ENCODE data around the gene GYS2.

Gene GYS2

GRCh38 chr12:21539797-21540196, 64.8 kb downstream of the GYS2 start:
- no peak for TF ChIP-seq Cebpa-rat (IDR thresholded peaks at IDR 0.05)
- Histone ChIP-seq H3K27ac (no peak overlapping the region), H3K4me2 (no peak overlapping the region), H3K9ac (no peak overlapping the region), H3K27me3 (no peaks in the 10 kb centered on the region), H4K20me1 (no peaks in the 10 kb centered on the region), H3K4me1 (peaks cover 11% of the 10 kb centered on the region), H3K36me3 (no peaks in the 10 kb centered on the region), H3K4me3 (no peak overlapping the region), H3K9me3 (no peaks in the 10 kb centered on the region)

GRCh38 chr12:21538061-21538653, 66.5 kb downstream of the GYS2 start:
- TF ChIP-seq Cebpa-rat (IDR thresholded peaks at IDR 0.05) = no peak

GRCh38 chr12:21529456-21529855, 75.2 kb downstream of the GYS2 start:
- no peaks in the 10 kb centered on the region for H3K36me3 ChIP-seq
- no peaks in the 10 kb centered on the region; the same call in 1 of the 2 replicates for H3K27me3 ChIP-seq
- H3K4me2 ChIP-seq = no peak overlapping the region
- H4K20me1 ChIP-seq = no peaks in the 10 kb centered on the region
- H3K9me3 ChIP-seq = peaks cover 4% of the 10 kb centered on the region; the same call in 1 of the 2 replicates
- no peak overlapping the region for H3K4me3 ChIP-seq
- TF ChIP-seq Cebpa-rat (IDR thresholded peaks at IDR 0.05) = no peak
- H3K4me1 ChIP-seq = peaks cover 41% of the 10 kb centered on the region
- H3K9ac ChIP-seq = no peak overlapping the region
- no peak overlapping the region for H3K27ac ChIP-seq

More at GRCh38 chr12:21538061-21538653, 66.5 kb downstream of the GYS2 start:
- H3K4me3 ChIP-seq = no peak overlapping the region
- no peaks in the 10 kb centered on the region for H3K27me3 ChIP-seq
- H3K4me1 ChIP-seq = peaks cover 10% of the 10 kb centered on the region
- no peaks in the 10 kb centered on the region for H4K20me1 ChIP-seq
- no peaks in the 10 kb centered on the region for H3K36me3 ChIP-seq
- no peak overlapping the region for H3K9ac ChIP-seq
- no peak overlapping the region for H3K4me2 ChIP-seq
- no peak overlapping the region for H3K27ac ChIP-seq
- H3K9me3 ChIP-seq = no peaks in the 10 kb centered on the region

DNA sequence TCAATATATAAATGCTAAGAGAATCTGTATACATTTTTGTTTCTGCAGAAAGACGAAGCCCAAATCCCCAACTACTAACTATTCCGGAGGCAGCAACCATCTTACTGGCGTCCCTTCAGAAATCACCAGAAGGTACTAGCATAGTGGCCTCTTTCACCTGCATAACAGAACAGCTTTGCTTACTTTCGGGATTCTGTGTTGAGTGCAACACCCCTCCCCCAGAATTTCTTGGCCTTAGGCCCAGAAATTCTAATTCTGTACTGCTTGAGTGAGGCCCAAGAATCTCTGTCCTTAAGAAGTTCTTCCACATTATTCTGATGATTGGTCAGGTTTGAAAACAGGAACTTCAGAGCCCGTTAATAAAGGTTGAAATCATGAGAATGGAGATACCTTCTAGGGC, 75.7 kb downstream of the GYS2 start:
- Histone ChIP-seq H3K4me1 (peaks cover 41% of the 10 kb centered on the region), H3K9me3 (peaks cover 4% of the 10 kb centered on the region; the same call in 1 of the 2 replicates), H3K9ac (no peak overlapping the region), H3K4me3 (no peak overlapping the region), H4K20me1 (no peaks in the 10 kb centered on the region), H3K36me3 (no peaks in the 10 kb centered on the region), H3K4me2 (0 out of 2 replicates have a peak overlapping the region, but pooled peaks have one; percentile 17), H3K27me3 (no peaks in the 10 kb centered on the region; the same call in 1 of the 2 replicates), H3K27ac (no peak overlapping the region)
- TF ChIP-seq Cebpa-rat (IDR thresholded peaks at IDR 0.05) = no peak

DNA sequence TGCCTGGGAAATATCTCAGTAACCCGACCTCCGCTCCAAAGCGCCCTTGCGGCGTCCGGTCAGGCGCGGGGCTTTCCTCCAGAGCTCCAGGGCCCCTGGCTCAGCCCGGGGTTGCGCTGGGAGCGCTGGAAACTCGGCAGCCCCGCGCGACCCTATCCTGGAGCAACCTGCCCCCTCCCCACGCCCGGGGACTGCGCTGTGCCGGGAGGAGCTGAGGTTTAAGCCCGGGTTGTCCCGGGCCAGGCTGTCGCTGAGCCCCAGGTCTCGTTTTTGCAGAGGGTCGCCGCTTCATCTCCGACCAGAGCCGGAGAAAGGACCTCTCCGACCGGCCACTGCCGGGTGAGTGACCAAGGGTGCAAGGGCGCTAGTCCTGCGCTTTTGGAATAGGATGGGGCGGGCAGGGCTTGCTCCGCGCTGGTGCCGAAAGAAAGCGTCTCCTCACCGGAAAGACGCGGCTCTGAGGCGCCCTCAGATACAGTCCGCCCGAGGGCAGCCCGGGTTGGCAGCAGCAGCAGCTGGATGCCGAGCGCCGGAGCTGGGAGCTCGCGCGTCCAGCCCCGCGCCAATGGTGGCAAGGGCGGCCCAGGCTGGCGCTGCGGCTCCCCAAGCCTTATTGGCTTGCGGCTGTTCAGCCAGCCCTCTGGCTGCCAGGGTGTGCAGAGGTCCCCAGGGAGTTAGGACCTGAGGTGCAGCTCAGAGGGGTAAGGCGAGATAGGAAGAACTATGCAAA, 77.0 kb downstream of the GYS2 start:
- H3K9me3 ChIP-seq = peaks cover 4% of the 10 kb centered on the region; the same call in 1 of the 2 replicates
- TF ChIP-seq Cebpa-rat (IDR thresholded peaks at IDR 0.05) = no peak
- no peak overlapping the region for H3K27ac ChIP-seq
- H4K20me1 ChIP-seq = no peaks in the 10 kb centered on the region
- H3K27me3 ChIP-seq = no peaks in the 10 kb centered on the region; the same call in 1 of the 2 replicates
- H3K9ac ChIP-seq = peak overlapping the region; percentile 42; the same call in 1 of the 2 replicates
- no peaks in the 10 kb centered on the region for H3K36me3 ChIP-seq
- H3K4me2 ChIP-seq = peak overlapping the region; percentile 80
- H3K4me3 ChIP-seq = peak overlapping the region; percentile 60
- H3K4me1 ChIP-seq = peaks cover 41% of the 10 kb centered on the region

- no peak overlapping the region for H3K9ac ChIP-seq
- peaks cover 41% of the 10 kb centered on the region for H3K4me1 ChIP-seq
- 0 out of 2 replicates have a peak overlapping the region, but pooled peaks have one; percentile 60 for H3K4me3 ChIP-seq
- no peaks in the 10 kb centered on the region; the same call in 1 of the 2 replicates for H3K27me3 ChIP-seq
- H3K36me3 ChIP-seq = no peaks in the 10 kb centered on the region
- peaks cover 4% of the 10 kb centered on the region; the same call in 1 of the 2 replicates for H3K9me3 ChIP-seq
- no peak for TF ChIP-seq Cebpa-rat (IDR thresholded peaks at IDR 0.05)
- no peak overlapping the region for H3K27ac ChIP-seq
- peak overlapping the region; percentile 80 for H3K4me2 ChIP-seq
- H4K20me1 ChIP-seq = no peaks in the 10 kb centered on the region
These were observed 77.8 kb downstream of the GYS2 start for GRCh38 chr12:21526721-21527345.

DNA sequence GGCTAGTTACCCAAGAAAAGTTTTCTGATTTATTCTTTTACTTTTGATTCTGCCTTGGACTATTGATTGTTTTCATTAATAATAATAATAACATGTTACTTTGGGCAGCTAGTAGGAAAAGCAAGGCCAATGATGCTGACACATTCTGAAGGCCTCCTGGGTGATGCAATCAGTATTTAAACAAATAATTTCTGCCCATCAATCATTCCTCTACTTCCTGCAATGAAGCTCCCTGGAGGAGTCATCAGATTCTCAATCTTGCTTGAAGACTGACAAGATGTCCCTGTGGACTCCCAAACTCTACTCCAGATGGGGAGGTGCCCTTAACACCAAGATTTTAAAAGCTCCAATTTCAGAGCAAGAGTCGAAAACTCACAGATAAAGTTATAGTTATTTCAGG, 78.6 kb downstream of the GYS2 start, which contains the start of gene SPX:
TSS of gene SPX (plus strand) at position 244 of the 400 bp plus-strand sequence. CDS start 177 bp downstream, outside the sequence.
- no peaks in the 10 kb centered on the region for H3K36me3 ChIP-seq
- no peak within 1 kb of the TSS for H3K9ac ChIP-seq
- no peaks in the 10 kb centered on the region for H4K20me1 ChIP-seq
- peak within 1 kb of the TSS; percentile 80 for H3K4me2 ChIP-seq
- peak; percentile 49; the same call in 1 of the 2 replicates for TF ChIP-seq Cebpa-rat (IDR thresholded peaks at IDR 0.05)
- H3K27ac ChIP-seq = no peak within 1 kb of the TSS
- H3K4me1 ChIP-seq = peaks cover 41% of the 10 kb centered on the region
- H3K9me3 ChIP-seq = peaks cover 4% of the 10 kb centered on the region; the same call in 1 of the 2 replicates
- H3K27me3 ChIP-seq = no peaks in the 10 kb centered on the region; the same call in 1 of the 2 replicates
- H3K4me3 ChIP-seq = 0 out of 2 replicates have a peak within 1 kb of the TSS, but pooled peaks have one; percentile 60

GRCh38 chr12:21523148-21523547, 81.5 kb downstream of the GYS2 start:
- Histone ChIP-seq H3K4me2 (no peak overlapping the region), H3K36me3 (peaks cover 7% of the 10 kb centered on the region; the same call in 1 of the 2 replicates), H3K4me1 (peaks cover 29% of the 10 kb centered on the region), H4K20me1 (no peaks in the 10 kb centered on the region), H3K27me3 (no peaks in the 10 kb centered on the region; the same call in 1 of the 2 replicates), H3K4me3 (no peak overlapping the region), H3K27ac (no peak overlapping the region), H3K9ac (no peak overlapping the region), H3K9me3 (peaks cover 4% of the 10 kb centered on the region; the same call in 1 of the 2 replicates)
- no peak for TF ChIP-seq Cebpa-rat (IDR thresholded peaks at IDR 0.05)

DNA sequence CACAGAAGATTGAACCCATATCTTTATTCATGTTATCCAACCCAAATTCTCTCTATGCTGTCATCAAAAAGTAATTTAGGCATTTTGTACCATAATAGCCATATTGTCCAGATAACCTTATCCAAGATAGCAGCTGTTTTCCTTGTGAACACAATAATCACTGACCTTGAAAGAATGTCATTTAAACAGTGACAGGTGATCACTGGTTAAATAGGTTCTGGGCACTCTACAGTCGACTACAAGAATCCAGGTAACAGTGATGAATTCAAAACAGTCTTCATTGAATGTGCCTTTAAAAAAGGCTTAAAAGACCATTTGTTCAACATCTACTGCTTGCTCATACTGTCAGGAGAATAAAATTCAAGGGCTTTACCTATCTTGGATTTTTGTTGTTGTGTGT, 83.1 kb downstream of the GYS2 start:
- Histone ChIP-seq H3K9ac (no peak overlapping the region), H3K27me3 (no peaks in the 10 kb centered on the region), H3K9me3 (no peaks in the 10 kb centered on the region), H3K4me1 (peaks cover 13% of the 10 kb centered on the region), H3K4me2 (no peak overlapping the region), H4K20me1 (no peaks in the 10 kb centered on the region), H3K36me3 (peaks cover 7% of the 10 kb centered on the region; the same call in 1 of the 2 replicates), H3K27ac (no peak overlapping the region), H3K4me3 (no peak overlapping the region)
- TF ChIP-seq Cebpa-rat (IDR thresholded peaks at IDR 0.05) = no peak

Measured in BLaER1 (cell line).